OCI-LY7 (cell line): Measurements from ENCODE around the gene SDK2. TPM values are rescaled to one million over a fixed set of nuclear protein-coding genes. Genes with fewer than 3 reads are reported as not detected.
A peak's percentile ranks its signal among the peaks of the same experiment; 100 is the strongest.

ENCODE experiments used
- BruUV-seq: library from RNA; stranded (reverse); fragments of 400-500 nt; replicated peaks from 2 replicates; lab custom pipeline; 2021; lab: Mats Ljungman, UMichigan
- CTCF ChIA-PET: fragments of 300-600 bp; sonication (Branson Sonifier 250); formaldehyde crosslinking; loops from one replicate; lab custom pipeline; 2022; ENCODE audit warnings: antibody characterized with exemption; ENCODE audit not compliant: unreplicated experiment; lab: Charles Lee
- POLR2A ChIA-PET: fragments of 300-600 bp; sonication (Branson Sonifier 250); formaldehyde crosslinking; loops from one replicate; lab custom pipeline; 2022; ENCODE audit warnings: antibody characterized with exemption; lab: Charles Lee
- DNase-seq: peaks from one replicate; pipeline ENCODE4 v3.0.0-alpha.2; 2015; ENCODE audit warnings: low spot score
- H2AFZ ChIP-seq: fragments of 200-600 bp; sonication (generic), shearing (Covaris generic); 2 replicates; pipeline ENCODE4 v1.6.1; 2014; ENCODE audit warnings: mild to moderate bottlenecking, antibody characterized with exemption, low read length, moderate library complexity
- H3K27ac ChIP-seq: fragments of 200-600 bp; sonication (generic); 2 replicates; pipeline ENCODE4 v1.5.1; 2014; ENCODE audit warnings: mixed run types, low read depth, mild to moderate bottlenecking, moderate library complexity, low read length, inconsistent platforms; ENCODE audit not compliant: poor library complexity, severe bottlenecking
- H3K36me3 ChIP-seq: fragments of 200-600 bp; sonication (generic); 2 replicates; pipeline ENCODE4 v1.6.1; 2014; ENCODE audit warnings: mild to moderate bottlenecking, antibody characterized with exemption, low read length, moderate library complexity, mixed read lengths; ENCODE audit not compliant: insufficient read depth
- H3K4me1 ChIP-seq: fragments of 200-600 bp; sonication (generic); 2 replicates; pipeline ENCODE4 v1.5.1; 2014; ENCODE audit warnings: mild to moderate bottlenecking, low read length; ENCODE audit not compliant: insufficient read depth, poor library complexity, severe bottlenecking
- H3K4me2 ChIP-seq: fragments of 200-600 bp; sonication (generic); 2 replicates; pipeline ENCODE4 v1.6.1; 2014; ENCODE audit warnings: mild to moderate bottlenecking, low read length
- H3K4me3 ChIP-seq: fragments of 200-600 bp; sonication (generic); 2 replicates; pipeline ENCODE4 v1.5.1; 2014; ENCODE audit warnings: mild to moderate bottlenecking, low read depth, low read length; ENCODE audit not compliant: poor library complexity, severe bottlenecking
- H3K79me2 ChIP-seq: fragments of 200-600 bp; sonication (generic); 2 replicates; pipeline ENCODE4 v1.6.1; 2016; ENCODE audit warnings: low read depth, mild to moderate bottlenecking, low read length, moderate library complexity, mixed read lengths; ENCODE audit not compliant: insufficient read depth
- H3K9me2 ChIP-seq: fragments of 200-600 bp; sonication (generic); 2 replicates; pipeline ENCODE4 v1.6.1; 2016; ENCODE audit warnings: mild to moderate bottlenecking, low read length, mixed read lengths; ENCODE audit not compliant: insufficient read depth
- H3K9me3 ChIP-seq: fragments of 200-600 bp; sonication (generic); 2 replicates; pipeline ENCODE4 v1.6.1; 2014; ENCODE audit warnings: mild to moderate bottlenecking, mixed run types, low read length, mixed read lengths
- H4K20me1 ChIP-seq: fragments of 200-600 bp; sonication (generic); 2 replicates; pipeline ENCODE4 v1.6.1; 2014; ENCODE audit warnings: mild to moderate bottlenecking, antibody characterized with exemption, low read length, moderate library complexity, mixed read lengths; ENCODE audit not compliant: insufficient read depth
- CTCF ChIP-seq: fragments of 200-600 bp; sonication (generic); conservative IDR thresholded peaks from 2 replicates; pipeline ENCODE4 v1.5.1; 2014; ENCODE audit warnings: mild to moderate bottlenecking, antibody characterized with exemption, low read length, moderate library complexity, mixed read lengths
- EZH2phosphoT487 ChIP-seq: fragments of 200-600 bp; sonication (generic); IDR thresholded peaks from 2 replicates; pipeline ENCODE4 v1.6.1; 2018; ENCODE audit warnings: low read depth, borderline replicate concordance, mild to moderate bottlenecking, mixed run types, antibody characterized with exemption, low read length, moderate library complexity, mixed read lengths
- intact Hi-C: fragments of 100-400 bp; cut with micrococcal nuclease; formaldehyde crosslinking; loops from one replicate; pipeline ENCODE4 v1.10.0; 2022; ENCODE audit not compliant: unreplicated experiment
- total RNA-seq, 2 experiments: library from RNA; depleted of rRNA in 1 of 2; stranded (reverse); fragments of >200 nt in 1 of 2; shearing (Covaris generic) in 1 of 2; gene quantifications; 2 replicates each; pipeline ENCODE4 v1.2.3, GENCODE V29; 2014 to 2022

SDK2 gene
- total RNA-seq, 2 experiments from 2014 or later, result 0.32 to 1.8 TPM

DNA sequence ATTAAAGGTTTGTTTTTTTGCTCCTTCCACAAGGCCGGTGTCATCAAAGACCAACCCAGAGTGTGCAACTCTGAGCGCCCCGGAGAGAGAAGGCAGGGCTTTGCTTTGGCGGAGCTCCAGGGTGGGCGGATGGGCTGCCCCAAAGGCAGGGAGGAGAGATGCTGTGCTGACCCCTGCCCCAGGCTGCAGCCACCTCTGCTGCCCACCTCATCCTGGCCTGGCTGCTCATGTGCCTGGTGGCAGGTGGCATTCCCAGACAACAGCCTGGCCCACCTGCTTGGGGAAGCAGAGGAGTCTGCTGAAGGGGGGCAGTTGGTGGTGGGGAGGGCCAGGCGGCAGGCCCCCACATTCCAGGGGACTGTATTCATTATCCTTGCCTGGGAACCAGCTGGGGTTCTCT is 122.1 kb downstream of the SDK2 start:
- H4K20me1 ChIP-seq, result no peaks in the 10 kb centered on the region
- H3K4me2 ChIP-seq, result no peak overlapping the region
- no peak overlapping the region for H2AFZ ChIP-seq
- peaks cover 9% of the 10 kb centered on the region for H3K4me1 ChIP-seq
- POLR2A ChIA-PET, result no interaction called here
- H3K79me2 ChIP-seq, result no peaks in the 10 kb centered on the region
- no peak overlapping the region for H3K4me3 ChIP-seq
- BruUV-seq, result no TSS peak
- H3K36me3 ChIP-seq, result no peaks in the 10 kb centered on the region
- CTCF ChIA-PET, result interaction anchor here (0.6 kb wide), 1 partner anchor 36 kb away, joined by 3 read pairs; no protein-coding TSS in a partner anchor
- no peak for DNase-seq
- no peak overlapping the region for H3K27ac ChIP-seq
- intact Hi-C loops, result no loop called here
- TF ChIP-seq EZH2phosphoT487, result no peak
- no peak for TF ChIP-seq CTCF
- H3K9me3 ChIP-seq, result no peaks in the 10 kb centered on the region
- no peaks in the 10 kb centered on the region for H3K9me2 ChIP-seq

DNA sequence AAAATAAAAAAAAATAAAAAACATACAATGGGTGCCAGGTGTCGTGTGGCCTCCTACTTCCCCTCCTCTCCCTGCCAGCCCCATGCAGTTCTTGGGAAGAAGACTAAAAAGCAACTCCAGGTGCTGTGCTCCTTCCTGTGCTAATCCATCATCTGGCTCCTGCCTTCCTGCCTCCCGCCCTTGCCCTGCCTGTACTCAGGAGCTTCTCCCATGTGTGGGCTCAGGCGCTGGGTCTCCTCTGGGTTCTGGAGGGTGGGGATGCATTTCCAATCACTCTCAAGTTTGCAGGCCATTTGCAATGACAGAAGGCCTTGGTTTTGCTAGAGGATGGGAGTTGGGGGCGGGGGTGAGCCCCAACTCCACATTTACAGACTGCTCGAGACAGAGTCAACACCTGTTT is 122.9 kb downstream of the SDK2 start:
- TF ChIP-seq EZH2phosphoT487 (no peak), CTCF (no peak)
- H3K79me2 ChIP-seq, result no peaks in the 10 kb centered on the region
- H3K36me3 ChIP-seq, result no peaks in the 10 kb centered on the region
- no peaks in the 10 kb centered on the region for H3K9me3 ChIP-seq
- POLR2A ChIA-PET, result no interaction called here
- no peak for DNase-seq
- H2AFZ ChIP-seq, result peak overlapping the region; percentile 43; the same call in 1 of the 2 replicates
- H4K20me1 ChIP-seq, result no peaks in the 10 kb centered on the region
- H3K4me3 ChIP-seq, result no peak overlapping the region
- CTCF ChIA-PET, result no interaction called here
- intact Hi-C loops, result no loop called here
- no TSS peak for BruUV-seq
- no peak overlapping the region for H3K4me2 ChIP-seq
- no peaks in the 10 kb centered on the region for H3K9me2 ChIP-seq
- H3K27ac ChIP-seq, result no peak overlapping the region
- peaks cover 9% of the 10 kb centered on the region for H3K4me1 ChIP-seq

DNA sequence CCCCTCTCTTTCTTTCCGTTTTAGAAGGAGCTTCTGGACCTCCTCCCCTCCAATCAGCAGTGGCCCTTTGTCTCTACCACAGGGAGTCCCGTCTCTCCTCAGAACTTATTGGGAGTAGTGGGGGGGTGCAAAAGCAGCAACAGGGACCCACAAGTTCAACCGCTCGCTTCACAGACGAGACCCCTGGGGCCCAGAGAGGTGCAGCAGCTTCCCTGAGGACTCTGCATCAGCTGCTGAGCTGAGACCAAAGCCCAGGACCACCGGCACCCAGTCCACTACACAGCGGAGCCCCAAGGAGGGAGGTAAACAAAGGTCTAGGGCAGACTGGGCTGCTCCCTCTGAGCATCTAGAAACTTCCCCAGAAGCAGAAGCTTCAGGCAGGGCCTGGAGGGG is 123.9 kb downstream of the SDK2 start:
- Histone ChIP-seq H3K4me1 (peaks cover 9% of the 10 kb centered on the region), H3K36me3 (no peaks in the 10 kb centered on the region), H3K79me2 (no peaks in the 10 kb centered on the region), H3K9me2 (no peaks in the 10 kb centered on the region), H3K27ac (no peak overlapping the region), H2AFZ (no peak overlapping the region), H3K4me3 (no peak overlapping the region), H3K4me2 (no peak overlapping the region), H4K20me1 (no peaks in the 10 kb centered on the region), H3K9me3 (no peaks in the 10 kb centered on the region)
- POLR2A ChIA-PET, result no interaction called here
- intact Hi-C loops, result no loop called here
- no TSS peak for BruUV-seq
- CTCF ChIA-PET, result interaction anchor here (0.7 kb wide), 1 partner anchor 50 kb away, joined by 3 read pairs; no protein-coding TSS in a partner anchor
- TF ChIP-seq EZH2phosphoT487 (no peak), CTCF (no peak)
- no peak for DNase-seq
